Measurements from ENCODE around the gene TMEM271. TPM values are rescaled to one million over a fixed set of nuclear protein-coding genes. Genes with fewer than 3 reads are reported as not detected.

The TMEM271 gene
- total and polyA plus RNA-seq, 2 donors (not counting 1 experiment from before 2014, with no cell fraction given): not detected

- no peak for DNase-seq (ENCODE audit: low read depth in 2 of 2)
- no peaks in the 10 kb centered on the region for H4K20me1 ChIP-seq (ENCODE audit: control insufficient read depth, extremely low read depth, insufficient read depth, low read length)
- H3K79me2 ChIP-seq (ENCODE audit: control insufficient read depth, insufficient read depth, low read length): no peaks in the 10 kb centered on the region
- H3K4me1 ChIP-seq (ENCODE audit: control insufficient read depth, extremely low read depth, insufficient read depth, low read length): no peaks in the 10 kb centered on the region
- H3K36me3 ChIP-seq (ENCODE audit: control insufficient read depth, insufficient read depth, low read length): peaks cover 5% of the 10 kb centered on the region
- H3K4me2 ChIP-seq (ENCODE audit: extremely low read depth, insufficient read depth, low read length): no peak overlapping the region
- H3K9ac ChIP-seq (ENCODE audit: insufficient read depth, low read length): no peak overlapping the region
- no peaks in the 10 kb centered on the region for H3K9me3 ChIP-seq (ENCODE audit: control insufficient read depth, insufficient read depth, low read depth, low read length)
- H3K27ac ChIP-seq (ENCODE audit: insufficient read depth, low read length): no peak overlapping the region
- no peaks in the 10 kb centered on the region for H3K27me3 ChIP-seq (ENCODE audit: control insufficient read depth, insufficient read depth, low read length)
- no peak overlapping the region for H2AFZ ChIP-seq (ENCODE audit: low read length)
- H3K4me3 ChIP-seq (replicated peaks in 1 of 4; ENCODE audit: control extremely low read depth in 1 of 4, insufficient read depth in 1 of 4, low read depth in 3 of 4, low read length in 4 of 4): no peak overlapping the region
- TF ChIP-seq EZH2 (IDR thresholded peaks at IDR 0.05; ENCODE audit: low read length, missing control alignments) (no peak), CTCF (conservative IDR thresholded peaks at IDR 0.05 in 1 of 2, IDR thresholded peaks at IDR 0.05 in 1 of 2; ENCODE audit: low read depth in 1 of 2, low read length in 2 of 2) (no peak)
Measured at GRCh38 chr4:538542-539142, 37.5 kb downstream of the TMEM271 start.

GRCh38 chr4:537436-538264, 38.4 kb downstream of the TMEM271 start:
- Histone ChIP-seq H3K27me3 (ENCODE audit: control insufficient read depth, insufficient read depth, low read length) (no peaks in the 10 kb centered on the region), H2AFZ (ENCODE audit: low read length) (no peak overlapping the region), H4K20me1 (ENCODE audit: control insufficient read depth, extremely low read depth, insufficient read depth, low read length) (no peaks in the 10 kb centered on the region), H3K79me2 (ENCODE audit: control insufficient read depth, insufficient read depth, low read length) (no peaks in the 10 kb centered on the region), H3K4me3 (replicated peaks in 1 of 4; ENCODE audit: control extremely low read depth in 1 of 4, insufficient read depth in 1 of 4, low read depth in 3 of 4, low read length in 4 of 4) (no peak overlapping the region), H3K4me1 (ENCODE audit: control insufficient read depth, extremely low read depth, insufficient read depth, low read length) (no peaks in the 10 kb centered on the region), H3K36me3 (ENCODE audit: control insufficient read depth, insufficient read depth, low read length) (peaks cover 5% of the 10 kb centered on the region), H3K27ac (ENCODE audit: insufficient read depth, low read length) (no peak overlapping the region), H3K4me2 (ENCODE audit: extremely low read depth, insufficient read depth, low read length) (no peak overlapping the region), H3K9ac (ENCODE audit: insufficient read depth, low read length) (no peak overlapping the region), H3K9me3 (ENCODE audit: control insufficient read depth, insufficient read depth, low read depth, low read length) (no peaks in the 10 kb centered on the region)
- TF ChIP-seq EZH2 (IDR thresholded peaks at IDR 0.05; ENCODE audit: low read length, missing control alignments) (no peak), CTCF (conservative IDR thresholded peaks at IDR 0.05 in 1 of 2, IDR thresholded peaks at IDR 0.05 in 1 of 2; ENCODE audit: low read depth in 1 of 2, low read length in 2 of 2) (no peak)
- DNase-seq (ENCODE audit: low read depth in 2 of 2): no peak

GRCh38 chr4:536351-536972, 39.6 kb downstream of the TMEM271 start:
- Histone ChIP-seq H4K20me1 (ENCODE audit: control insufficient read depth, extremely low read depth, insufficient read depth, low read length) (no peaks in the 10 kb centered on the region), H3K27me3 (ENCODE audit: control insufficient read depth, insufficient read depth, low read length) (no peaks in the 10 kb centered on the region), H2AFZ (ENCODE audit: low read length) (no peak overlapping the region), H3K9me3 (ENCODE audit: control insufficient read depth, insufficient read depth, low read depth, low read length) (no peaks in the 10 kb centered on the region), H3K4me3 (replicated peaks in 1 of 4; ENCODE audit: control extremely low read depth in 1 of 4, insufficient read depth in 1 of 4, low read depth in 3 of 4, low read length in 4 of 4) (no peak overlapping the region), H3K36me3 (ENCODE audit: control insufficient read depth, insufficient read depth, low read length) (peaks cover 7% of the 10 kb centered on the region), H3K4me1 (ENCODE audit: control insufficient read depth, extremely low read depth, insufficient read depth, low read length) (no peaks in the 10 kb centered on the region), H3K9ac (ENCODE audit: insufficient read depth, low read length) (no peak overlapping the region), H3K27ac (ENCODE audit: insufficient read depth, low read length) (no peak overlapping the region), H3K4me2 (ENCODE audit: extremely low read depth, insufficient read depth, low read length) (no peak overlapping the region), H3K79me2 (ENCODE audit: control insufficient read depth, insufficient read depth, low read length) (no peaks in the 10 kb centered on the region)
- TF ChIP-seq CTCF (conservative IDR thresholded peaks at IDR 0.05 in 1 of 2, IDR thresholded peaks at IDR 0.05 in 1 of 2; ENCODE audit: low read depth in 1 of 2, low read length in 2 of 2): no peak
- TF ChIP-seq EZH2 (IDR thresholded peaks at IDR 0.05; ENCODE audit: low read length, missing control alignments): no peak
- no peak for DNase-seq (ENCODE audit: low read depth in 2 of 2)
